GM12874 (cell line): ENCODE results near the gene ZNF362.

Experiments
- CTCF ChIP-seq: IDR thresholded peaks from 2 replicates; pipeline ENCODE4 v1.5.1; 2011; ENCODE audit warnings: low read depth, mild to moderate bottlenecking, control low read depth, low read length, moderate library complexity; ENCODE audit not compliant: insufficient read depth

The ZNF362 gene

DNA sequence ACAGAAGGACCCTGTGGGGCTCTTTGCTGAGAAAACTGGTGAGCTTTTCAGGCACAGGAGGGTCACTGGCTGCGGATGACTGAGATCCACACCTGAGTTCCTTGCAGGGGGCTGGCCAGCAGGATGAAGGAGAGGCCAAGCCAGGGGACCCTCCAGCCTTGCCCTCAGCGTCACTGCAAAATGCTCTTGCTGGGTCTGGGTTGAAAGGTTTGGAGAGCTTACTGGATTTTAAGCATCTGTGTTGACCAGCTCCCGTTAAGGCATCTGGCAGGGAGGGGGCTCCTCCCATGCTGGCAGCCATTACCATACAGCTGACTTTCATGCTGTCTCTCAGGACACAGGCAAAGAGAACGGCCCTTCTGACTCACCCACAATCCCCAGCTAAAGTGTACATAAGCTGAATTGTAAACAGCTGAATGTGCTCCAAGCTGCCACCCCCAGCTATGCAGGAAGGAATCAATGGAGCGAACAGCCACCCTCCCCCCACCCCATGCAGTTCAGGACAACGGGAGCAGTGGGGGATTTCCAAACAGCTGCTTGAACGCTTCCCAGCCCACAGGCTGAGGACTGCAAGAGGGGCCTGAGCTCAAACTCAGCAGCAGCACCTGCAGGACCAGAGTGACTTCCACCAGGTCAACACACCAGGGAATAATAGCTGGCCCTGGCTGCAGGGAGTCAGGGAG lies 85.9 kb downstream of the ZNF362 start:
- no peak for TF ChIP-seq CTCF

- TF ChIP-seq CTCF: no peak
Measured at GRCh38 chr1:33343539-33343938, 87.2 kb downstream of the ZNF362 start.

- TF ChIP-seq CTCF: no peak
Measured at GRCh38 chr1:33344896-33345560, 88.7 kb downstream of the ZNF362 start.

GRCh38 chr1:33346533-33346926 lies 90.2 kb downstream of the ZNF362 start:
- TF ChIP-seq CTCF: no peak

DNA sequence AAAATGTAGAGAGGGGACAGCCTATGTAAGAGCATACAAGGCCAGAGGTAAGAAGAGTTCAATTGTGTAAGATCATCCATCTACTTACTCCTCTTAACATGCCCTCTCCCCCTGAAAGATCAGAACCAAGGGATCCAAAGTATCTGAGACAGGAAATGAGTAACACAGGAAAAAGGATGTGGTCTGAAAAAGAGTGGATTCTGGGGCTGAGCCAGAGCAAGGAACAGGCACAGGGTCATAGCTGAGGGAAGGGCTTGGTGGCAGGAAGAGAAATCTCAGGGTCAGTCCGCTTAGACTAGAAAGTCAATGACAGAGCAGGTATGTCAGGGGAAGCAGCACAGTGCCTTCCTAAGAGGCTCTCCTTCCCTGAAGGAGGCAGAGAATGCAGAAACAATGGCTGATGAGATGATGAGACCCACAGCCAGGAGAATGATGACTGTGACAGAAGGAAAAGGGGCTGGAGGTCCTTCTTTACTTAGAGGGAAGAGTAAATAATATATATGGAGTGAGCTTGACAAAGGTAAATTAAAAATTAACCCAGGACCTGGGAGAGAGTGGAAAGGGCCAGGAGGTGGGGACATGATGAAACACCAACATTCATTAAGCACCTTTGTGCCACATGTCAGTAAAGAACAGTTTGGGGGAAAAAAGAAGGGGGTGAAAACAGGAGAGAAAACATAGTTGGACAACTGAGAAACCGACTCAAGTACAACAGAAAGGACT lies 90.8 kb downstream of the ZNF362 start:
- TF ChIP-seq CTCF: no peak

DNA sequence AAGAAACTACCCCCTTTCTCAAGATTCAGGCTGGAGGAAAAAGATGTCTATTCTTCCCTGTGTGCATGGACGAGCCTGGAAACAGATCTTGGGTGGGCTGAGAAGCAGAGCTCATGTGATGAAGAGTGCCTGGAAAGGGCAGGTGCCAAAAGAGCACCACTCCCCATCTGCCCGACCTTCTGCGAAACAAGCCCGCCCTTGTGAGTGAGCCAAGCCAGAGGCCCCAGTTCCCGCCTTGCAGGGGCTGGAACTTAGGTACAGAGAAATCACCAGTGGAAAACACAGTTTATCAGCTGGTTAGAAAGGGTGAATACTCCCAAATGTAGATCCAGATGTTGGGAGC lies 91.3 kb downstream of the ZNF362 start:
- TF ChIP-seq CTCF: no peak

DNA sequence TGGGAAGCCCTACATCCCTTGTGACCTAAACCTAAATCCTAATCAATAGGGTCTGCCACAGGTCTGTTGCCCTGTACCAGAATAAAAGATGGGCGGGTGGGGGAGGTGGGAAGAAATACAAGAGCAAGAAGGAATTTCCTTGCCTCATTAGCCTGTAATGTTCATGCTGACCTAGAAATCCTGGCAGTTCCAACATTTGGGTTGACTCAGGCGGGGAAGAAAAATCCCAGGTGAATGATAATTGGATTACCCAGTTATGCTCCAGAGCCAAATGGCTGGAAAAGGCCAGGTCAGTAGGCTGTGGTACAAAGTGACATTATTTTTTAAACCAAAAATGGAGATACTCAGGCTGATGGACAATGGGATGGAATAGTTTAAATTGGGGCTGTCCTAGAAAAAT lies 91.9 kb downstream of the ZNF362 start:
- TF ChIP-seq CTCF: no peak
